ENCODE data around the gene MXRA5.
"Not testable (repeated sequence)": the region's sequence is repeated elsewhere in the genome, so short reads cannot be mapped to it uniquely, and the experiment has no call there.

Gene MXRA5

DNA sequence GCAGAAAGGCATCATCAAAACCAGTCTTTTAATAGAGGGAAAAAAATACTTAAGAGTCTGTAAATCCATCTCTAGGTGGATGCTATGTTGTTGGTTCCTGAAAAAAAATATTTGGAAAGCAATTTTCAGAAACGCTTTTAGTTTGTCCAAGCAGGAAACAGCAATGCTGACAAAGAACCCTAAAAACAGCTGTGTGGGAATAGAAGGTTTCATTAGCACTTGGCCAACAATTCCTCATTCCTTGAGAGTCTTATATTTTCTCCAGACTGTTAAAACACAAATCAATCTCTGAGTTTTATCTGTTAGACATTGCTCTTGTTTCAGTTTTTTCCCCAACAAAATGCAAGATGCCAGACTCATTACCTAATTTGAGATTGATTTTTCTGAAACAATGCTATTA, 6.4 kb downstream of the MXRA5 start:
- DNase-seq, result no peak

- DNase-seq, result no peak
These were observed 19.8 kb downstream of the MXRA5 start for GRCh38 chrX:3326681-3327080.

- DNase-seq, result no peak
These were observed 25.9 kb downstream of the MXRA5 start for GRCh38 chrX:3320471-3321046.

- no peak for DNase-seq
These were observed 29.2 kb downstream of the MXRA5 start for GRCh38 chrX:3317191-3317718.

GRCh38 chrX:3312109-3312508, 34.3 kb downstream of the MXRA5 start:
- no peak for DNase-seq

GRCh38 chrX:3307881-3308280, 38.6 kb downstream of the MXRA5 start:
- no peak for DNase-seq

DNA sequence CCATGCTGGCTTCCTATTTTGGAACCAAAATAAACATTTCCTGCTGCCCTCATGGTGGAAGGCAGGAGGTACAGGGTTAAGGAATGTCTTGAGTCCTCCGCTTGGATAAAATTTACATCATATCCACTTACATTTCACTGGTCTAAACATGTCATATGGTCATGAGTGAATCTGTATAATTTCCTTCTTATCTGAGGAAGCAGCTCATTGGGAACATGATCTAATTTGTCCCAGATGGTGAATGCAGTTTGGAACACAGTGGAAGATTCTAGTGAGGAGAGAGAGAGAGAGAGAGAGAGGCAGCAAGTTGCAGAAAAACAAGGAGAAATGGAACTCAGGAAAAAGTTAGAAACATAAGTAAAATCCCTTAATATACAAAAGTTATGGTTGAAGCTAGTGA, 46.8 kb downstream of the MXRA5 start:
- no peak for DNase-seq

GRCh38 chrX:3295731-3296130, 50.7 kb downstream of the MXRA5 start:
- no peak for DNase-seq

DNA sequence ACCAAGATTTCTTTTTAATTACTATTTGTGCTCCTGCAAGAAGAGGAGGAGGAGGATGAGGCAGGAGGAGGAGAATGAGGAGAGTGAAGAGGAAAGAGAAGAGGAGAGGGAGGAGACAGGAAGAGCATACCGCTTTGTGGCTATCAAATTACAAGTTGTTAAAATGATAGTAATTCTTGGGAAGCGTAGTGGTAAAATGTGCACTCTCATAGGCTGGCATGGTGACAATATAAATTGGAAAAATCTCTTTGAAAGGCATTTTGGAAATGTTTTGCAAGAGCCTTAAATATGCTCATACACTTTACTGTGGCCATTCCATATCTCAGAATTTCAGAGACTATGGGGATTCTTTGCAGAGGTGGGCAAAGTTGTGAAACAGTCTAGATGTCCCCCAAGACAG, 53.2 kb downstream of the MXRA5 start:
- no peak for DNase-seq

DNA sequence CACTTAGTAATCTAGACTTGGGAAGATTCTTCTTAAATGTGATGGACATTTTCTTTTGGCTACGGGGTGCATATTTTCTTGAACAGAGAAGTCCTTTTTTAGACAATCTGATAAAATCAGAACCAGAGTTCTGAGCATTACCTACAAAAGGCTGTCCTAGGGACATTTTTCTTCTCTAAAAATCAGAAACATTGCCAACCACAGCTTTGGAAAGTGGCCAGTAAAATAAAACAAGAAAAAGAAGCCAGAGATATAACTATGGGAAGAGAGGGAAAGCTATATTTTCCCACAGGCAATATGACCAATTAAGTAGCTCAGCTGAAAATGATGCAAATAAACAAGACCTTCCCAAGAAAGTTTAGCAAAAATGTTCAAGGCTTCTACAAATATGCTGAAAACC, 55.9 kb downstream of the MXRA5 start:
- DNase-seq, result no peak

DNA sequence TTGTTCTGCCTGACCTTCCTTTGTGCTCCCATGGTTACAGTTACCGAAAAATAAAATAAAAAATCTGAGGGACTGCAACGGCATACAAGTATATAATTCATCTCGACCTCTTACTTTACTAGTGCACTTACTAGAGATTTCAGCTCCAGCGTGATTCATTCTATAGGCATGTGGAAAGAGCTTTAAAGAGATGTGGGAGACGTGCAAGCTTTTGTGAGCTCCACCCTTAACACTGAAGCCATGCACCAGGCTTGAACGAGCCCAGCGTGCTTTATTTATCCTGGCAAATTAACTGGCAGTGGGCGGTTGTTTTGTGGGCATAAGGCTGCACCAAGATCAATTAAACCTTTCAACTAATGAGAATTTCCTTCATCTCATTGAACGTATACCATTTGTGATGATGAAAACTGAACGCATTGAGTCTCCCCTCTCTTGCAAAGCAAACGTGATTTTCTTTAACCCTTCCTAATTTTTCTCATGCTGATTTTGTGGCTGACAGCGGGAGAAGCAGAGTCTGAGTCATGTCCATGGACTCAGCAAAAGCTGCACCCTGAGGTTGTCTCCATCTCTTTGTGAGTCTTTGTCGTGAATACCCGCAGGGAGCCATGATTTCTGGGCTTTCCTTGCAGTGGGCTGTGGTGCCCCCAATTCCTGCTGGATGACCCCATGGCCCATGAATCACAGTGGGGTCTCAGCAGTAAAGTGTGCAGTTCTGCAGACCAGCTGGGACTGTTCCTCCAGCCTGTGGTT, 60.1 kb downstream of the MXRA5 start:
- no peak for DNase-seq

DNA sequence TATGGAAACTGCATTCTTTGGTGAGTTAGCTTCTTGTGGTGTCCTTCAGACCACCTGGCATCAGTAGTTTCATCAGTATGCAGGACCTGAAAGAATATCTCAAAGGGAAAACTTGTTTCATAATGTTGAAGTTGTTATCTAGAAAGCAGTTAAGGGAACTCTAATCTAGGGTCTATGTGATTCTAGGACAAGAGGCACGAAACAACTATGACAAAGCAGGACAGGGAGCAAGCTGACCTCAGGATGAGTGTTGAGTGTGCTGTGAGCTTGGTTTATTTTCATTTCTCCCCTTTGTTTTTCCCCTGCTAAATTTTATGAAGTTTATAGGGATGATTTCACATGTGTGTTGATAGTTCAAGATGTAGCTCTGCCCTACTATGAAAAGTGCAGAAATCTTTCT, 65.7 kb downstream of the MXRA5 start:
- DNase-seq, result no peak

- DNase-seq, result not testable (repeated sequence)
These were observed 72.8 kb downstream of the MXRA5 start for GRCh38 chrX:3273668-3274067.

DNA sequence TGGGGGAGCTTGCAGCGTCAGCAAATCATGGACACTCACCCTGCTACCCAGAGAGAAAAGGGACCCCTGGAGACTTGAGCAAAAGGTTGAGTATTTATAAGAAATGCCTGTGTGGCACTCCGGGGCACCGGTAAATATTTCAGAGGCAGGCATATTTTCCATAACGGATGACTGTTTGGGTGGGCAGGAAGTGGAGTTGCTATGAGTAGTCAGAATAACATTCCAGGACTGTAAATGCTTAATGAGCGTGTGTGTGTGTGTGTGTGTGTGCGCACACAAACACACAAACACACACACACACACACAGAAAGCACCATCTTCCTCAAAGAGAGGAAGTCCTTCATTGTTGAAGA, 74.6 kb downstream of the MXRA5 start:
- no peak for DNase-seq

DNA sequence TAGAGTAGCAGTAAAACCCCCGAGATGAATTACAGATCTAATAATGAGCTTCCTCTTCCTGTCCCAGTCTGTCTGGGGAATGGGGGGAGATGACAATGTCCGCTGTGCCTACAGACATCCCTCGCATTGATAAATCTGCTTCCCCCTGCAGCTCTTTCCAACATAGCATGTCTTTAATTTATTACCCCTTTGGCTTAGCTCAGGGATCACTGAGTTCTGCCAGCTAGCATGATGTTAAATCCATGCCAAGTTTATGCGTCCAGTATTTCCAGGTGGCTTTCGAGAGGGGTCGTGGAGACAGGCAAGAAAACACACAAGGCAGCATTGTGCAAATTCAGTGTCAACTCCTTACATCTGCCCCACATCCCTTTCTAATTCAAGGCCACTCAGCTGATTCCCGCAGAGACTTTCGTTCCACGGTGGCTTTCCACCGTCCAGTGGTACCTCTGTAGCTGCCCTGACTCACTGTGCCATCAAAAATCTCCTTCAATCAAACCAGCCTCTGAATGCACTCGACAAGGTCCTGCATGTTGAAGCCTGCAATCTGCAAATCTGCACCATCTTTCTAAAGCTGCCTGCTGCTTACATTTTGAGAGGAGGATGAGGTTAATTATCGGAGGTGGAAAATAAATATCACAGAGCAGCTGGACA, 75.1 kb downstream of the MXRA5 start:
- no peak for DNase-seq

- no peak for DNase-seq
These were observed 77.6 kb downstream of the MXRA5 start for GRCh38 chrX:3268829-3269228.

DNA sequence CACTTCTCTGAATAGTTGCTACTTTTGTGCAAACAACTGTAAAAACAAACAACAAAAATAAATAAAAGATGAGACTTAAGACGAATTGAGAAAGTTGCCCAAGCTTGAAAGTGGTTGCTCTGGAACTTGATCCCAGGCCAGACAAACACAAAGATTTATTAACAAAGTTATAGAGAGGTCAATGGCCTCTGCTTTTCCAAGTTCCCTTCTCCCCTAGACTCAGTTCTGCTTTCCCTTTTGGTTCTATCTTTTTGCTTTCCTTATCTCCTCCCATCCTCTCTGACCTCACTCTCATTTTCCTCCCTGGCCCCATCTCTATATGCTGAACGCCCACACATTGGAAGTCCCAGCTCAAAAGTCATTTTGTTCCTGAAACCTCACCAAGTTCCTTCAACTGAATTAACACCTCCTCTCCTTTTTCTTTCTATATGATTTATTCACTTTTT, 82.7 kb downstream of the MXRA5 start:
- no peak for DNase-seq

DNA sequence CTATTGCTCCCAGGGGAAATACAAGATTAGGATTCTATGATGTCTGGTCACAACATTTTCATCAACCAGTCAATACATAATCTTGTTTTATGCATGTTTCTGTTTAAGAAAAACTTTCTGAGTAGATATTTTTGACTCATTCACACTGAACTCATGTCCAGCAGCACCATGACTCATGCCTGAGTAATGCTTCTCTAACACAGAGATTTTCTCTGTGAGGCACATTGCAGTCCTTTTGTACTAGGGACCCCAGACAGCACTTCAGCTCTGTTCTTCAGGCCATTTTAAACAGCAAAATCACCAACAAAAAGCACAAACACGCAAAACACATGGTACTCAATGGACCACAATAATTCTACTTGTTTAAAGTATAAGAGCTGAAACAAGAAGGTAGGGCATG, 83.6 kb downstream of the MXRA5 start:
- DNase-seq, result no peak

All from RPMI8226 (cell line).